Measurements from ENCODE around the gene SRD5A3.
"Not testable (repeated sequence)": the region's sequence is repeated elsewhere in the genome, so short reads cannot be mapped to it uniquely, and the experiment has no call there.

Gene SRD5A3

DNA sequence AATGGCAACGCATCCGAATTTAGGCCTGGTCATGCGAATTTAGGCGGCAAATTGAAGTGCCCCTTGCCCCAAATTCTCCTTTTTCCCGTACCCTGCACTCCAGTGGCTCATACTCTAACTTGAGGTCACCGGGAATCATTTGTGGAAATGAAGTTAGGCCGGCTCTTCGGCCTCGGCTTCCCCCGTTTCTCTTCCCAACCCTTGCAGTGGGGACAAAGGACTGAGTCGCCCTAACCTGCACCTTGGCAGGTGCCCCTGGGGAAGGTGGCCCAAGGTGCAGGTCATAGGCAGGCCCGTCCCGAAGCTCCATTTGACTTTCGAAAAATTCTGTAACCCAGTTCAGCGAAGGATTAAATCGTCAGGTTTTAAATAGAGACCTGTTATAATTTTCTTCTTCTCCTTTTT, 811 bp downstream of the SRD5A3 start:
- DNase-seq (ENCODE audit: low spot score), result no peak

DNA sequence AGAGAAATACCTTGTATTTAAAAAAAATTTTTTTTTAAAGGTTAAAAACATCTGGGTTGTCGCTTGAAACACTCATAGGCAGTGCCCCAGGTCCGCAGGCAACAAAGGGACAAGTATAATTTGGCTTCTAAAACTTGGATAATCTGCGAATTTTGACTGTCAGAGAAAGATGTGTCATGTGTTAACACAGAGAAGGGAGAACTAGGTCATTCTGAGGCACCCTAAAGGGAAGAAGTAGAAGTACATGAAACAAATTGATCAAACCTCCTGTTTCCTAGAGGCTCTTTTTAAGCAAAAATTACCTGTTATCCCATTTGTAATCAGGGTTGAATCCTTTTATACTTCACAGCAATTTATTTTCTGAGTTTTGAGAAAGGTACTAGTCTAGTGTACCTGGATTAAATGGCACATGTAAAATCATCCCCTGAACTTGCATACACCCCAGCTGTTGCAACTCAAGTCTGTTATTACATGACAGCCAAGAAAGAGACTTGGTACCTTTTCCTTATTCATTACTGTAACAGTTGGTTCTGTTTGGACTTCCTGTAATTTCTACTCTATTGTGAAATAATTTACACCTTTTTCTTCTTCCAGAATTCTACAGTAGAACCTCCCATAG, 1.7 kb downstream of the SRD5A3 start:
- no peak for DNase-seq (ENCODE audit: low spot score)

DNA sequence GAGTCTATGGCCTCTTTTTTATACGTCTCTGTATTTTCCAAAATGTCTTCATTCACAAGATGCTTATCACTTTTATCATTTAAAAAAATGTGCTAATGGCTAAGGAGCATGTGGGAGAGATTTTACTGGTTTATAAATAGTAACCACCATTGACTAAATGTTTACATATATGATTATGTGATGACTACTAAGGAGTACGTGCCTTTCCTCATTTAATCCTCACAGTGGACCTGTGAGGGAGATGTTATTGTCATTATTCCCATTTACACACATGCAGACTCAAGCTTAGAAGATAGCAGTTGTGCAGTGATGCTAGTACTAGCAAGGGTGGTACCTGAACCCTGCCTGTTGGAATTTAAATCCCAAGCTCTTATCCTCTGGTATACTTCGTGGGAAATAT, 2.4 kb downstream of the SRD5A3 start:
- no peak for DNase-seq (ENCODE audit: low spot score)

DNA sequence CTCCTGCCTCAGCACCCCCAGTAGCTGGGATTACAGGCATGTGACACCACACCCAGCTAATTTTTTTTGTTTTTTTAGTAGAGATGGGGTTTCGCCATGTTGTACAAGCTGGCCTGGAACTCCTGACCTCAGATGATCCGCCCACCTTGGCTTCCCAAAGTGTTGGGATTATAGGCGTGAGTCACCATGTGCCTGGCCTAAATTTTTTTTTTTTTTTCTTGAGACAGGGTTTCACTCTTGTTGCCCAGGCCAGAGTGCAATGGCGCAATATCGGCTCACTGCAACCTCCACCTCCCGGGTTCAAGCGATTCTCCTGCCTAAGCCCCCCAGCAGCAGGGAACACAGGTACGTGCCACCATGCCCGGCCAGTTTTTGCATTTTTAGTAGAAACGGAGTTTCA, 4.8 kb downstream of the SRD5A3 start:
- DNase-seq (ENCODE audit: low spot score), result not testable (repeated sequence)

DNA sequence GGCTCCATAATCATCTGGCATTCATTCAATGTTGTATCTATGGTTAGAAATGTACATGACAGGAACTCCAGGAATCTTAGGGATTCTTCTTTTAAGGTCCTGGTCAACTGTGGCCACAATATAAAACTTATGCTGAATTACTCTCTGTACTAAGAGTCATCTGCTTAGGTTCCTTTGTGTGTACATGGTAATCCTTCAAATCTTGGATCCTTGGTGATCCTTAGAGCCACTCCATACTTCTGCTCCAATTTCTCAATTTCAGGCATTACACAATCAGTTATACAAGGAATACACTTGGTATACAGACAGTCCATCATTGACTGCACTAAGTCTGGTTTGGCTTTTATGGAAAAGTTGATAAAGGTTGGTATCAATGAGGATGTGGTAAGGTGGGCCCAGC, 5.8 kb downstream of the SRD5A3 start:
- DNase-seq (ENCODE audit: low spot score), result no peak

DNA sequence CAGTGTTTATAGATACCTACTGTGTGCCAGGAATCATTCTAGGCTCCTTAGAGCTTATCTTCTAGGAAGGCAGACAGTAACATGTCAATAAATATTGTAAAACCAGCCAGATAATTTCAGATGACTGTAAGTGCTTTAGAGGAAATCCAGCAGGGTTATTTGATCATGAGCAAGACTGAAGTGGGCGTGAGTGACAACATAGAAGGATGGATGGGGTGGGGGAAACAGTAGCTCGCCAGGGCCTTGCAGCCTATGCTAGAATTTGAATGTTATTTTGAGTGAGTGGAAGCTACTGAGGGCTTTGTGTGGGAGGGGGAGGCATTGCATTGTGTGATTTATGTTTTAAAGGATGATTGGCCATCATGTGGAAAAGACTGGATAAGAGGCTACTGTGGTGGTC, 6.7 kb downstream of the SRD5A3 start:
- DNase-seq (ENCODE audit: low spot score), result no peak

DNA sequence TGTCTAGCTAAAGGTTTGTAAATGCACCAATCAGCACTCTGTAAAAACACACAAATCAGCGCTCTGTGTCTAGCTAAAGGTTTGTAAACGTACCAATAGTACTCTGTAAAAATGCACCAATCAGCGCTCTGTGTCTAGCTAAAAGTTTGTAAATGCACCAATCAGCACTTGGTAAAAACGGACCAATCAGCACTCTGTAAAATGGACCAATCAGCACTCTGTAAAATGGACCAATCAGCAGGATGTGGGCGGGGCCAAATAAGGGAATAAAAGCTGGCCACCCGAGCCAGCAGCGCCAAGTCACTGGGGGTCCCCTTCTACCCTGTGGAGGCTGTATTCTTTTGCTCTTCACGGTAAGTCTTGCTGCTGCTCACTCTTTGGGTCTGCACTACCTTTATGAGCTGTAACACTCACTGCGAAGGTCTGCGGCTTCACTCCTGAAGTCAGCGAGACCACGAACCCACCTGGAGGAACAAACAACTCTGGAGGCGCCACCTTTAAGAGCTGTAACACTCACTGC, 7.2 kb downstream of the SRD5A3 start:
- not testable (repeated sequence) for DNase-seq (ENCODE audit: low spot score)

DNA sequence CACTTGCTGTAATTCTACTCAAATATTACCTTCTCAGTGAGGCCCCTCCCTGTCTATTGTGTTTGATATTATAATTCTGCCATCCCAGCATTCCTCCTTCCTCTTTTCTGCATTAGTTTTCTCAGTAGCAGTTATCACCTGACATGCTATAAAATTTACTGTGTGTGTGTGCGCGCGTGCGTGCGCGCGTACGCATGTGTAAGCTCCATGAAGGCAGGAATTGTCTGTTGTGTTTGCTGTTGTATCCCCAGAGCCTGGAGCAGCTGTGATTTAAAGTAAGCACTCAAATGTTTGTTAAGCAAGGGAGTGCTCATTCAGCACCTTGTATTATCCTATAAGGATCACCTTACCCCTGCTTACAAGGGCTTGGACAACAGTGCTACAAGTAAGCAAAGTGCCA, 8.6 kb downstream of the SRD5A3 start:
- no peak for DNase-seq (ENCODE audit: low spot score)

DNA sequence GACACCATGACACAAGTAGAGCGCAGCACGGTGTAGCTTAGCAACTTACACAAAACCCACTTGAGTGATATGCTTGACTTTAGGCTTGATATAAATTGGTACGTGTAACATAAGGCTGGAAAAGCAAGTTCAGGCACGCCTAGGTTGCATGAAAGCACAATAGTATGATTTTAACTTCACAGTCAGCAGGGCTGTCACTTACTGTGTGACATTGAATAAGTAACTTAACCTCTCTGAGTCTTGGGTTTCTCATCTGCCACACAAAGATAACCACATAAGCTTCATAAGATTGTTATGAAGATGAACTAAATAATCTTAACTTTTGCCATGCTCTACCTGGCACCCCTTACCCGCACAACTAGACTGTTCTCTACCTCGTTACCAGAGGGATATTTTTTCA, 9.5 kb downstream of the SRD5A3 start:
- no peak for DNase-seq (ENCODE audit: low spot score)

DNA sequence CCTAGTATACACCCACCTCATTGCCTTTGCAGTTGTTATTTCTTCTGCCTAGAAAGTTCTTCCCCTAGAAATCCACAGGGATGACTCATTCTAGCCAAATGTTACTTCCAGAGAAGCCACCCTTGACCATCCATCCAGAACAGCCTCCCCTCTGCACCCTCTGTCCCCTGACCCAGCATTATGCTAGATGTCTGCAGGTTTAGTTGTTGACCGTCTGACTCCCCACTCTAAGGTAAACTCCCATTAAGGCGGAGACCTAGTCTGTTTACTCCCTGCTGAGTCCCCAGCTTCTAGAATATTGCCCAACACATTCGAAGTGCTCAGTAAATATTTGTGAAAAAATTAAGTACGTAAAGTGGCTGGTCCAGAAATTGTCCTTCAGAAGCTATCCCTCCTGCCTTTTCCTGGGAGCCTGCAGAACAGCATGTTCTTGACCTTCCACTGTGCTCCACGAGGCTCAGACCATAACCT, 11.0 kb downstream of the SRD5A3 start:
- no peak for DNase-seq (ENCODE audit: low spot score)

DNA sequence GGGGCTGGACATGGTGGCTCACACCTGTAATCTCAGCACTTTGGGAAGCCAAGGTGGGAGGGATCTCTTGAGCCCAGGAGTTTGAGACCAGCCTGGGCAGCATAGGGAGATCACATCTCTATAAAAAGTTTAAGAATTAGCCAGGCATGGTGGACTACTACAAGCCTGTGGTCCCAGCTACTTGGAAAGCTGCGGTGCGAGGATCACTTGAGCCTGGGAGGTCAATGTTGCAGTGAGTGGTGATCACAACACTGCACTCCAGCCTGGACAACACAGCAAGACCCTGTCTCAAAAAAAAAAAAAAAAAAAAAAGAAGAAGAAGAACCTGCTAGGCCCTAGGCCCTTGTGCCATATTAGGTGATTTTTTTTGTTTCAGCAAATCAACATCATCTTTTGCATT, 12.2 kb downstream of the SRD5A3 start:
- DNase-seq (ENCODE audit: low spot score), result no peak

DNA sequence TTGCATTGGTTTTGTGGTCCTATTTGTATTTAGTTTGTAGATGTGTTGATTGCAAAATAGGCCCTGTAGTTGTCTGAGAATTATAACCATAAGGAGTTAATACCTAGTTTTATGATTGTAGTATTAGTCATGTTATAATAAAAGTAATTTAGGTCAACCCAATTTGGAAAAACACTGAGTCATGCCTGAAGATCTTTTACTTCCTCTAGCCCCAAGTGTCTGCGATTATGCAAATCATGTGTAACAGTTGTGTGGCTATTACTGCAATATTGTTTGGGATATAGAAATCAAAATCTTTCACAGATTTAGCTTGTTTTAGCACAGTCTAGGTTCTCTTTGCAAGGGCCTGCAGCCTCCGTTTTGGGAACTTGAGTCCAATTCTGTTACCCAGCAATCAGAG, 12.6 kb downstream of the SRD5A3 start:
- DNase-seq (ENCODE audit: low spot score), result no peak

DNA sequence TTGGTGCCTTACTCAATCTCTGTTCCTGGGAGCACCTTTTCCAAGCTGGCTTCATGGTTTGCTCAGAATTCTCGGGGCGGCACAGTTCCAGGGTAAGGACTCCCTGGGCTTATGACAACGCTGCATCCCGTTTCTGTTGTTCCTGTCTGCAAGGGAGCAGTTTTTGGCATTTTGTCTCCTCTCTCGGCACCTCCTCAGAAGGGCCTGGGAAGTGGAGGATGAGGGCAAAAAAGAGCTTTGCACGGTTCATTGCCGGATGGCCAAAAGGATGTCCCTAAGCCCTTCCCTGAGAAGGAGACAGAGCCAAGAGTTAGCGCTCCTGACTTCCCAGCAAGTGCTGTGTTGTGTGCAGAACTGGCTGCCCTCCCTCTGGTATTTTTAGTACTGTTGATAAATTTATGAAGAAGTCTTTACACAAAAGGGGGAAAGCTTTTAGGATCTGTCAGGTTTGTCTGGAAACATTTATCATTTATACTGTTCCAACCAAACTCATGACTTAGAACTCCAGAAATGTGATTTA, 13.4 kb downstream of the SRD5A3 start:
- DNase-seq (ENCODE audit: low spot score), result no peak

DNA sequence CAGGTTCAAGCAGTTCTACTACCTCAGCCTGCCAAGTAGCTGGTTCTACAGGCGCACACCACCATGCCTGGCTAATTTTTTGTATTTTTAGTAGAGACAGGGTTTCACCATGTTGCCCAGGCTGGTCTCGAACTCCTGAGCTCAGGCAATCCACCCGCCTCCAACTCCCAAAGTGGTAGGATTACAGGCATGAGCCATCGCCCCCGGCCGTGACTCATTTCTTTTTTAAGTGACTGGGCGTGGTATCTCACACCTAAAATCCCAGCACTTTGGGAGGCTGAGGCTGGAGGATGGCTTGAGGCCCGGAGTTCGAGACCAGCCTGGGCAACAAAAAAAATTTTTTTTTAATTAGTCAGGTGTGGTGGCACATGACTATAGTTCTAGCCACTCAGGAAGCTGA, 16.9 kb downstream of the SRD5A3 start:
- not testable (repeated sequence) for DNase-seq (ENCODE audit: low spot score)

DNA sequence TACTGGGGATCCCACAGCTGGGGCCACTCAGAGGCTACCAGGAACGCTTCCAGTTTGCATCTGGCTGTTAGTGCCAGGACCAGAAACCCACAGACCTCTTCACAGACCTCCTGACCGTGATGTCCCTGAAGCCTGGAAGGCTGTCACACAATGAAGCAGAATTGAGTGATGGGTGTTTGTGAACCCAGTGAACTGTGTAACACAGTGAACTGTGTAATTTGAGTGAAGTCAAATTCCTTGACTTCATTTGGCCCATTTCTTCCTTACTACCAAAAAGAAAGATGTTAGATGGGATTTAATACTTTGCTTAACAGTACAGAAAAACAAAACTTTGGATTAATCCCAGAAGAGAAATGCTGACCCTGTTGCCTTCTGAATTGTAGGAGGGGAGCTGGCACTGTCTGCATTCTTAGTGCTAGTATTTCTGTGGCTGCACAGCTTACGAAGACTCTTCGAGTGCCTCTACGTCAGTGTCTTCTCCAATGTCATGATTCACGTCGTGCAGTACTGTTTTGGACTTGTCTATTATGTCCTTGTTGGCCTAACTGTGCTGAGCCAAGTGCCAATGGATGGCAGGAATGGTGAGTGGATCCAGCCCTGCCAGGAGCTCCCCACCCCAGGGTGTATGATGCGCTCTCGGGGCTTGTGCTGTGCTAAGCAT, 17.8 kb downstream of the SRD5A3 start:
- DNase-seq (ENCODE audit: low spot score), result no peak

DNA sequence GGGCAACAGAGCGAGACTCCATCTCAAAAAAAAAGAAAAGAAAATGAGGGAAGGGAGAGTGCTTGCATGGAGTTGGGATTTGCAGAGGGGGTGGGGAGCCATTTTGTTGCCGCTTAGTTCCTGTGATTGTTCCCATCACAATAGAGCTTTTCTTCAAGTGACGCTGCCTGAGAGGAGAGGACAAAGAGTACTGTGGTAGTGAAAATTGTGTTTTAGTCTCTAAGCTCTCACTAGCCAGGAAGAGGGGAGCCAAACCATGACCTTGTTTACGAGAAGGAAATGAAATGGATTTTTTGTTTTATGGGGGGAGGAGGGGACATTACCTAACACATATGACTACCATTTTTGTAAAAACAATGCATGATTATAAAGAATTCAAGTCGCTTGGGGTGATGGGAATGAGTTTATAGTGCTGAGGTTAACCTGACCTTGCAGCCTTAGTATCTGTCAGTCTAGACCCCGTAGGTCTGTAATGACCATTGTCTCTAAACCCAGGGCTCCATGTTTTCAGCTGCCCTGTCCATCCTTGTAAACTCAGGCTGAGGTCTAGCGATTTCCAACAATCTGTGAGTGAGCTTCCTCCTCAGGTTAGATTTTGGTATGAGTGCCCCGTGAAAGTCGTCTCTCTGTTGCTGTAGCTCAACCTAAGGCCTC, 18.8 kb downstream of the SRD5A3 start:
- no peak for DNase-seq (ENCODE audit: low spot score)

DNA sequence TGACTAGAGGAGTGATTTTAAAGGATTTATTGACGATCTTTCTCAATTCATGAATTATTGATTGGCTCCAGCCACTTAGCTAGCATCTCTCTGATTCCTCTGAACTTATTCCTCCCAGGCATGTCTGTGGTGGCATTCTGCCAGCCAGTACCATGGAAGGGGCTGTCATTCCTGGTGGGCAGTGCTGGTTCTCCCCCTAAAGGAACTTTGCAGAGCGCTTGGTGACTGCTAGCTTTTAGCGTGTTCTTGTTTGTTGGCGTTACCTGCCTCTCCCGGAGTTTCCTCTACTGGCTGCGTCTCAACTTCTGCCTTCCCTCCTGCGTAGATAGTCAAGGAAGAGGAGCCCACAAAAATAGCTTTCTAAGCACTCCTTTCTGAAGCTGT, 19.3 kb downstream of the SRD5A3 start:
- no peak for DNase-seq (ENCODE audit: low spot score)

DNA sequence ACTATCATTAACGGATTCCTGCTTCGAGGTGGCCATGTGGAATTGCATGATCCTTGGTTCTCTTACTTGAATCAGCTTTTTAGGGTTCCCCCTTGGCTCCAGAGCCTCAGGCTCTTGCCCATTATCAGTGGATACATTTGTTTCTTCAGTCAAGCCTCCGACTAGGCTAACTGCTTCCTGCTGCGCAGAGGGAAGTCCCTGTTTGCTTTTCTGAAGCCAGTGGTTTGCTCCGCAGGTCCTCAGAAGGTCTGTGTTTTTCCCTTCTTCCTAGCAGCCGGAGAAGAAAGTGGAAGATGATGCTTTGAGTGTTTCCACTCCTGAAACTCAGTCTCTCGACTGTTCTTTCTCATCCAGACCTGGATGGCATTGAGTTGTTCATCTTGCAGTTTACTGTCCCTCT, 20.6 kb downstream of the SRD5A3 start:
- DNase-seq (ENCODE audit: low spot score), result no peak

DNA sequence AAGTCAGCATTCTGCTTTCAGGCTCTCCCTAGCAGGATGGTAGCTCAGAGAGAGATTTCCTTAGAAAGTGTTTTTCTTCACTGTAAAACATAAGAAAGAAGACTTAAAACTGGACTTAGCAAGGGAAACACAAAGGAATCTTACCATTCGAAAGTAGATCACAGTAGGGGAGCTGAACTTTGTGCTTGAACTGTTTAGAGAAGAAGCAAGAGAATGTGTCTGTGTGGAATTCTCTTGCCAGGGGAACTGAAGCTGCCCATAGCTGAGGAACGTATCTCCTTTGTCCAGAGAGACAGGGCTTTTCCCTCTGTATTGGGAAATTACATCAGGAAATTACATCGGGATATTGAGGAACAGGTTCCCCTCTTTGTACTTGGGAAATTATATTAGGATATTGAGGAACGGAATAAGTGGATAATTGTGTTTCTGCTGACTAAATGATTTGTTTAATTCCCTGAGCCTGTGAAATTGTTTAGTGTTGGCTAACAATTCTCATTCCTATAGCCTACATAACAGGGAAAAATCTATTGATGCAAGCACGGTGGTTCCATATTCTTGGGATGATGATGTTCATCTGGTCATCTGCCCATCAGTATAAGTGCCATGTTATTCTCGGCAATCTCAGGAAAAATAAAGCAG, 21.2 kb downstream of the SRD5A3 start:
- no peak for DNase-seq (ENCODE audit: low spot score)

DNA sequence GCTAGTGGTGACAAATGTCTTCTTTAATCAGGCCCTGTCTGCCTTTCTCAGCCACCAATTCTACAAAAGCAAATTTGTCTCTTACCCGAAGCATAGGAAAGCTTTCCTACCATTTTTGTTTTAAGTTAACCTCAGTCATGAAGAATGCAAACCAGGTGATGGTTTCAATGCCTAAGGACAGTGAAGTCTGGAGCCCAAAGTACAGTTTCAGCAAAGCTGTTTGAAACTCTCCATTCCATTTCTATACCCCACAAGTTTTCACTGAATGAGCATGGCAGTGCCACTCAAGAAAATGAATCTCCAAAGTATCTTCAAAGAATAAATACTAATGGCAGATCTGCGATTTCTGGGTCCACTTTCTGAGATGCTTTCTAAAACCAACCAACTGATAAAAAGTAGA, 23.9 kb downstream of the SRD5A3 start:
- DNase-seq (ENCODE audit: low spot score), result no peak

DNA sequence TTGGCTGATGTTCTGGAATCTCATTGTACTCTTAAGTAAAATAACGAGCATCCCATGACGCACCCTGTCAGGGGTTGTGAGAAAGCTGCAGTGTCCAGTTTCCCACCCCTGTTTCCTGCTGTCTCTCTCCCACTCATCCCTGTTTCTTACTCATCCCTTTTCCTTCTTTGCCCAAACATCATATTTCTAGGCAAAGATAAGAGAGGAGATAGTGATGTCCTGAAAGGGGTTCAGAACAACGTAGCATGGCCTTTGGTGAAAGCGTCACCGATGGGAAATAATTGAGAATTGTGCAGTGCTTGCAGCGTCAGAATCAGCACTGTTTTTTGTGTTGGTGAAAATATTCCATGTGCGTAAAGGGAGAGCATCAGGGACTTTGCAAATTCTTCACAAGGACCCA, 26.2 kb downstream of the SRD5A3 start:
- no peak for DNase-seq (ENCODE audit: low spot score)

DNA sequence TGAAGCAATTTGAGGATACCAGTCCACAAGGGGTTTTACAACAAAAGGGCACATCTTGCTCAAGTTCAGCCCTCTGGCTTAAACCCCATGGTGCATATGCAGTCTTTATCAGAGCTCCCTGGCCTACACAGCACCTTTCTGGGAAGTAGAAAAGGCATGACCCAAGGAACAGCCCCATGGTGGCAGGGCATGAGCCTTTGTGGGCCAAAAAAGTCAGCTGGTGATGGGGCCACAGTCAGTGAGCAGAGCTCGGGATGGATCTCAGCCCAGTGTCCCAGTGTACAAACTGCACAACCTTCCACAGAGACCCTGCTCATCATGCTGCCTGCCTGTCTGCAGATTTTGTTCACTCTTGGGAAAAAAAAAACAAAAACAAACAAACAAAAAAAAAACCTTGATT, 27.4 kb downstream of the SRD5A3 start:
- no peak for DNase-seq (ENCODE audit: low spot score)

DNA sequence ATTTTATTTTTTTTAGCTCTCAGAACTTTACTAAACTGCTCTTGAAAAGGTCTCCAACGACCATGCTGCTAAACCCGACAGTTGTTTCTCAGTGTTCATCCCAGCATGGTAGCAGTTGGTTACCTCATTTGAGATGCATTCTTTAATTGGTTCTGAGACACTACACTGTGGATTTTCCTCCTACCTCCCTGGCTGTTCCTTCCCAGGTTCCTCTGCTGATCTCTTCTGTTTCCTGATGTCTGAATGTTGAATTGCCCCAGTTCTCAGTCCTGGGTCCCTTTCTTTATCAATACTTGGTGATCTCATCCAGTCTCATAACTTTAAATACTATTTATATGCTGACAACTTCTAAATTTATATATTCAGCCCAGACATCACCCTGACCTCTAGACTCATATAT, 30.7 kb downstream of the SRD5A3 start:
- no peak for DNase-seq (ENCODE audit: low spot score)

Measured in HuH-7.5 (cell line).